ENCODE results near the gene NTRK2.
A peak's percentile ranks its signal among the peaks of the same experiment; 100 is the strongest.

NTRK2 gene

GRCh38 chr9:84742261-84742660 lies 72.7 kb downstream of the NTRK2 start:
- no peak for DNase-seq

GRCh38 chr9:84744195-84744594 lies 74.7 kb downstream of the NTRK2 start:
- DNase-seq, result no peak

- no peak for DNase-seq
Measured at GRCh38 chr9:84744726-84745125, 75.2 kb downstream of the NTRK2 start.

GRCh38 chr9:84748112-84748511 lies 78.6 kb downstream of the NTRK2 start:
- DNase-seq, result no peak

- DNase-seq, result no peak
Measured at GRCh38 chr9:84750152-84750865, 80.8 kb downstream of the NTRK2 start.

GRCh38 chr9:84751921-84752320 lies 82.4 kb downstream of the NTRK2 start:
- DNase-seq, result no peak

GRCh38 chr9:84754461-84754860 lies 84.9 kb downstream of the NTRK2 start:
- DNase-seq, result no peak

GRCh38 chr9:84754881-84755280 lies 85.4 kb downstream of the NTRK2 start:
- DNase-seq, result no peak

GRCh38 chr9:84755380-84755779 lies 85.9 kb downstream of the NTRK2 start:
- no peak for DNase-seq

- no peak for DNase-seq
Measured at GRCh38 chr9:84756171-84756570, 86.6 kb downstream of the NTRK2 start.

- no peak for DNase-seq
Measured at GRCh38 chr9:84756731-84757130, 87.2 kb downstream of the NTRK2 start.

GRCh38 chr9:84758817-84759216 lies 89.3 kb downstream of the NTRK2 start:
- no peak for DNase-seq

GRCh38 chr9:84759300-84759750 lies 89.8 kb downstream of the NTRK2 start:
- DNase-seq, result no peak

- no peak for DNase-seq
Measured at GRCh38 chr9:84759804-84760203, 90.3 kb downstream of the NTRK2 start.

GRCh38 chr9:84761137-84761808 lies 91.7 kb downstream of the NTRK2 start:
- DNase-seq, result no peak

GRCh38 chr9:84772511-84772910 lies 103.0 kb downstream of the NTRK2 start:
- no peak for DNase-seq

- DNase-seq, result no peak
Measured at GRCh38 chr9:84773022-84773421, 103.5 kb downstream of the NTRK2 start.

GRCh38 chr9:84775056-84775643 lies 105.6 kb downstream of the NTRK2 start:
- DNase-seq, result no peak

GRCh38 chr9:84778570-84778969 lies 109.0 kb downstream of the NTRK2 start:
- DNase-seq, result no peak

- no peak for DNase-seq
Measured at GRCh38 chr9:84779883-84780282, 110.4 kb downstream of the NTRK2 start.

GRCh38 chr9:84780385-84780784 lies 110.9 kb downstream of the NTRK2 start:
- no peak for DNase-seq

GRCh38 chr9:84781458-84781857 lies 111.9 kb downstream of the NTRK2 start:
- peak; percentile 14 for DNase-seq

GRCh38 chr9:84781931-84782866 lies 112.7 kb downstream of the NTRK2 start:
- no peak for DNase-seq
